Activated naive CD4-positive, alpha-beta T cell treated with anti-CD3 and anti-CD28 coated beads, Interleukin-2, amount 50 U/mL, for 24 hours (primary cell): Measurements from ENCODE around the gene CHRM4.
A peak's percentile ranks its signal among the peaks of the same experiment; 100 is the strongest.

Experiments used
- H3K27ac Mint-ChIP-seq: one replicate; pipeline ENCODE4 v1.8.0; 2021; ENCODE audit warnings: mild to moderate bottlenecking, mixed read lengths
- H3K27me3 Mint-ChIP-seq: one replicate; pipeline ENCODE4 v1.8.0; 2021; ENCODE audit warnings: mixed read lengths
- H3K36me3 Mint-ChIP-seq: one replicate; pipeline ENCODE4 v1.8.0; 2021; ENCODE audit warnings: mixed read lengths
- H3K4me1 Mint-ChIP-seq: one replicate; pipeline ENCODE4 v1.8.0; 2021; ENCODE audit warnings: mixed read lengths
- H3K4me3 Mint-ChIP-seq: one replicate; pipeline ENCODE4 v1.8.0; 2021; ENCODE audit warnings: mild to moderate bottlenecking, mixed read lengths
- H3K9me3 Mint-ChIP-seq: one replicate; pipeline ENCODE4 v1.8.0; 2021; ENCODE audit warnings: mixed read lengths

Gene CHRM4

GRCh38 chr11:46338636-46338987 is 53.0 kb downstream of the CHRM4 start:
- H3K9me3 Mint-ChIP-seq = no peaks in the 10 kb centered on the region
- H3K4me1 Mint-ChIP-seq = peaks cover 90% of the 10 kb centered on the region
- H3K4me3 Mint-ChIP-seq = no peak overlapping the region
- H3K27ac Mint-ChIP-seq = peak overlapping the region; percentile 68
- H3K36me3 Mint-ChIP-seq = no peaks in the 10 kb centered on the region
- no peaks in the 10 kb centered on the region for H3K27me3 Mint-ChIP-seq

GRCh38 chr11:46337626-46338345 is 53.8 kb downstream of the CHRM4 start:
- no peaks in the 10 kb centered on the region for H3K9me3 Mint-ChIP-seq
- peaks cover 85% of the 10 kb centered on the region for H3K4me1 Mint-ChIP-seq
- H3K4me3 Mint-ChIP-seq = no peak overlapping the region
- H3K27me3 Mint-ChIP-seq = no peaks in the 10 kb centered on the region
- no peaks in the 10 kb centered on the region for H3K36me3 Mint-ChIP-seq
- H3K27ac Mint-ChIP-seq = peak overlapping the region; percentile 46

GRCh38 chr11:46336563-46337180 is 54.9 kb downstream of the CHRM4 start:
- Mint-ChIP-seq H3K27me3 (no peaks in the 10 kb centered on the region), H3K9me3 (no peaks in the 10 kb centered on the region), H3K36me3 (no peaks in the 10 kb centered on the region), H3K4me1 (peaks cover 81% of the 10 kb centered on the region), H3K4me3 (no peak overlapping the region), H3K27ac (peak overlapping the region; percentile 51)

- Mint-ChIP-seq H3K27me3 (no peaks in the 10 kb centered on the region), H3K27ac (peak overlapping the region; percentile 92), H3K9me3 (no peaks in the 10 kb centered on the region), H3K36me3 (no peaks in the 10 kb centered on the region), H3K4me1 (peaks cover 81% of the 10 kb centered on the region), H3K4me3 (peak overlapping the region; percentile 16)
These were observed 55.5 kb downstream of the CHRM4 start for GRCh38 chr11:46335890-46336562.

GRCh38 chr11:46335271-46335670 is 56.3 kb downstream of the CHRM4 start:
- H3K9me3 Mint-ChIP-seq = no peaks in the 10 kb centered on the region
- peak overlapping the region; percentile 83 for H3K27ac Mint-ChIP-seq
- H3K4me1 Mint-ChIP-seq = peaks cover 86% of the 10 kb centered on the region
- H3K36me3 Mint-ChIP-seq = no peaks in the 10 kb centered on the region
- H3K4me3 Mint-ChIP-seq = peak overlapping the region; percentile 11
- H3K27me3 Mint-ChIP-seq = no peaks in the 10 kb centered on the region

GRCh38 chr11:46334211-46334610 is 57.4 kb downstream of the CHRM4 start:
- H3K4me3 Mint-ChIP-seq = peak overlapping the region; percentile 88
- no peaks in the 10 kb centered on the region for H3K9me3 Mint-ChIP-seq
- H3K27ac Mint-ChIP-seq = peak overlapping the region; percentile 83
- peaks cover 87% of the 10 kb centered on the region for H3K4me1 Mint-ChIP-seq
- H3K27me3 Mint-ChIP-seq = no peaks in the 10 kb centered on the region
- H3K36me3 Mint-ChIP-seq = no peaks in the 10 kb centered on the region
